ENCODE data around the gene SLIT3.

SLIT3 gene

DNA sequence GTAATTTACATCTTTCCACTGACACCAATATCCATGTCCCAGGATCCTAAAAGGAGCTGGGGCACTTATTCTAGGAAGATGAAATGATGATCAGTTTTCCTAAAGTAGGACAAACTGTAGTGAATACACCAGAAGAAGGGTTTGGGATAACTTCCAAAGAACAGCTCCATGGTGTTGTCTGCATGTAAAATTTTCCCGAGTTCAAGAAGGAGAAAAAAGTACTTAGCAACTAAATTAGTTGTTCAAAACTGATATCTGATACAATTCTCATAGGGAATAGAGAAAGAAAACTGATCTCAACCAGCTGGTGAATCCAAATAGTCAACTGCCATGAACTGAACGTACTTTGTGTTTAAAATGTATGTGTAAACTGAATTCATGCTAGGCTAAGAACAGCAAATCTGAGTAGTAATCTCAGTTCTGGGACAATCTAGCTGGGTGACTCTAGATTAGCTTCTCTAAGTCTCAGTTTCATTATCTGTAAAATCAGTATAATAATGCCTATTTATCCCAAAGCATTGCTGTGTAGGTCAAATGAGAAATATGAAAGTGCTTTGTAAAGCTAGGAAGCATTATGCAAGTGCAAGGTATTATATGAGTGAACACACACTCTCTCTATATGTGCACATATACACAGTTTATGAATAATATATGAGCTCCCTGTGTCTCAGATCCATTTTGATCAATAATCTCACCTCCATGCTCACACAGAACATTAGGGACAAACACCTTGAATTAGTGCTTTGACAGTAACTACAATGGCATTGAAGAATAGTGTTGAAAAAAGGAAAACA, 357.7 kb downstream of the SLIT3 start:
- no peak for DNase-seq (ENCODE audit: extremely low read depth in 1 of 2, low read depth in 1 of 2)

GRCh38 chr5:168941901-168942300, 359.0 kb downstream of the SLIT3 start:
- DNase-seq (ENCODE audit: extremely low read depth in 1 of 2, low read depth in 1 of 2), result no peak

DNA sequence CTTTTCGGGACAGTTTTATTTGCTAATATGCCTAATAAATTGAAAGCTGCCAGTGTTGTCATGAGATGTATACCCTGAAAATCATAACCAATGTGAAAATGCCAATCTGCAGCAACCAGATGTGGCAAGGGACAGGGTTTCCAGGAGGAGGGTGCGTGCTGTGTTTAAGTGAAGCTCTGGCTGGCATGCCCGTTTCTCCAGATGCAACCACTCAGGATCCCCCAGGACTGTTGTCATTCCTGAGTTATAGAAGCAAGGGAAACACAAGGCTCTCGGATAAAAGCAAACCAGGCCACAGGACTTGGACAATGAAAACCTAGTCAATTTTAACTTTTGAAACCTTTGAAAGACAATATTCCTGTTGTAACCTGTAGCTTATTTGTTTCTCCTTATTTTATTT, 360.2 kb downstream of the SLIT3 start:
- DNase-seq (ENCODE audit: extremely low read depth in 1 of 2, low read depth in 1 of 2), result no peak

DNA sequence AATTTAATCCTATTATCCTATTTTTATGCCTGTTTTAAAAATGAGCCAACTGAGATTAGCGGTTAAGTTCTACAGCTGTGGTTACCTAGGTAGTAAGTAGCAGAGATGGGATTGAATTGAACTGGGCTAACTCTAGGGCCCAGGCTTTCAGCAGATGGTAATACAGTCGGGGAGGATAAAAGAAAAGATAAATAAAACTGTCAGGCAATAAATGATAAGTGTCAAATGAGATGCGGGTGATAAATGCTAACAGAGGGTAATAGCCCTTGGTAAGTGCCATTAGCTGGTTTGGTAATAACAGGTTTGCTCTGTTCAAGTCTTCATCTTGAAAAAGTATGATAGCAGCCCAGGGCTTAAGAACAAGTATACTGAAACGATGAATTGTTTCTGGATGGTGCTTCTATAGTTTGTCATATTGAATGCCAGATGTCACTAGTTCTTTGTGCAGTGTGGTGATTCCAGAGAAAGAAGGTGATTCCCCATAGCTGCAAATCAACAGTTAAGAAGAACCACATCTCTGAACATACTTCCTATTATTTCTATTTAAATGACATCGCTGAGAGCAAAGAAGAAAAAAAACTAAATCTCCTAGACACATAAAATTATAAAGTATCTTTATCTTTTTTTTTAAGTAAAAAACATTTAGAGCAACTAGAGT, 360.9 kb downstream of the SLIT3 start:
- DNase-seq (ENCODE audit: extremely low read depth in 1 of 2, low read depth in 1 of 2), result no peak

GRCh38 chr5:168939156-168939800, 361.7 kb downstream of the SLIT3 start:
- DNase-seq (ENCODE audit: extremely low read depth in 1 of 2, low read depth in 1 of 2), result no peak

GRCh38 chr5:168936511-168936910, 364.4 kb downstream of the SLIT3 start:
- no peak for DNase-seq (ENCODE audit: extremely low read depth in 1 of 2, low read depth in 1 of 2)

DNA sequence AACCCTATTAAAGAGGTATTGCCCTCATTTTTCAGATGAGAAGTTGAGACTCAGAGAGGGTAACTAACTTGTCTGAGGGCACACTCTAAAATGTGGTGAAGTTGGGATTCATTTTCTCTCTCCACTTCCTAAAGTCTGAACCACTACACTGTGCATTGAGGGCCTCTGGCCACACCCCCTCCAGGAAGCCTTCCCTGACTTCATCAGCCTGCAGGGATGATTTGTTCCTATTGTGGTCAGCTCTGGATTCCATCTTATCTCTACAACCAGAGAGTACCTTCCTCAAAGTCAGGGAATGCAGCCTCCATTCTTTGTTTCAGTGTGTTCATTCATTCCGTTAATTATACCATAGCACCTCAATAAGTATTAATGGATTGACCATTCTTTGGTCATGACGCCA, 365.8 kb downstream of the SLIT3 start:
- DNase-seq (ENCODE audit: extremely low read depth in 1 of 2, low read depth in 1 of 2), result no peak

DNA sequence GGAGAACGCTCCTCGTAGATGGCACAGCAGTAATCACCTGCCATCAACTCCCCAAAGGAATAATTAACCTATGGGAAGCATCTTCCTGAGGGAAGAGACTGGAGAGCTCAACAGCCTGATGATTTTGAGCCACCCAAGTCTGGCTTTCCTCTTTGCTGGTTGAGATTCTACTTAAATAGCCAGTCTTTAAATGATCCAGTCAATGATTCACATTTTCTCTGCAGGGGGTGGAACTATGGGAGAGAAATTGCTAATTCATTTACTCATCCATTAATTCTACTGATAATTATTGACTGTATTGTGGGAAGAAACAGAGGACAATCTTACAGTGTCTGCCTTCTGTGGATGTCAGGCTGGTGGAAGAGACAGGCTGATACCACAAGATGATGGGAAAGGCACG, 366.8 kb downstream of the SLIT3 start:
- DNase-seq (ENCODE audit: extremely low read depth in 1 of 2, low read depth in 1 of 2), result no peak

- DNase-seq (ENCODE audit: extremely low read depth in 1 of 2, low read depth in 1 of 2), result no peak
Measured at GRCh38 chr5:168932400-168933189, 368.3 kb downstream of the SLIT3 start.

- DNase-seq (ENCODE audit: extremely low read depth in 1 of 2, low read depth in 1 of 2), result no peak
Measured at GRCh38 chr5:168931638-168932345, 369.1 kb downstream of the SLIT3 start.

GRCh38 chr5:168929656-168930055, 371.3 kb downstream of the SLIT3 start:
- DNase-seq (ENCODE audit: extremely low read depth in 1 of 2, low read depth in 1 of 2), result no peak

- DNase-seq (ENCODE audit: extremely low read depth in 1 of 2, low read depth in 1 of 2), result no peak
Measured at GRCh38 chr5:168925160-168925559, 375.8 kb downstream of the SLIT3 start.

DNA sequence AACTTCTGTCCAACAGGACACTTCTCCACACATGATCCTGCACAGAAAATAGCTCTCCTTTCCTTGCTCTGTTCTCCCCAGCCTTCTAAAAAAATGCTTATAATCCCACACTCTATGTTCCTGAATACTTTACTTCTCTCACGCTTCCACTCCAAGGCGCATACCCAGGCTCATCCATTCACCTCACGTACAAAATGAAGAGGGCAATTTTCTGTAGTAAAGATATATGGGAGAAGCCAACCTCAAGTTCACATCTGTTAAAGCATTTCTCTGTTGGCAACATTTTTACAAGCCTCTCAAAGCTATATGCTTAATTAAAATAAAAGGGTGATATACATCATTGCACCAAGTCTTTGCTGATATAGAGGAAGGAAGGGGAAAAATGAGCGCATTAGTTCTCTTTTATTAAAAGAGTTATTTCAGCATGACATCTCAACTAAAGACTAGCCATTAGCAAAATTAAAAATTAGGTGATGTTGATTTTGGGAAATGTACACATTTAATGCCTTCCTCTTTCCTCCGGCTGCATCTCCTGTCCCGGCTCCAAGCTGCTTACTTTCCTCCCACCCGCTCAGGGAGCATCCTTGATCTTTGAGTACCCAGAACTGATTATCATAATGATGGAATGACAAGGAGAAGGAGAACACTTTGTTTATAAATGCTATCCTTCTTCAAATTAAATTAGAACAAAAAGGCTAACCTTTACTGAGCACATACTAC, 379.6 kb downstream of the SLIT3 start:
- no peak for DNase-seq (ENCODE audit: extremely low read depth in 1 of 2, low read depth in 1 of 2)

DNA sequence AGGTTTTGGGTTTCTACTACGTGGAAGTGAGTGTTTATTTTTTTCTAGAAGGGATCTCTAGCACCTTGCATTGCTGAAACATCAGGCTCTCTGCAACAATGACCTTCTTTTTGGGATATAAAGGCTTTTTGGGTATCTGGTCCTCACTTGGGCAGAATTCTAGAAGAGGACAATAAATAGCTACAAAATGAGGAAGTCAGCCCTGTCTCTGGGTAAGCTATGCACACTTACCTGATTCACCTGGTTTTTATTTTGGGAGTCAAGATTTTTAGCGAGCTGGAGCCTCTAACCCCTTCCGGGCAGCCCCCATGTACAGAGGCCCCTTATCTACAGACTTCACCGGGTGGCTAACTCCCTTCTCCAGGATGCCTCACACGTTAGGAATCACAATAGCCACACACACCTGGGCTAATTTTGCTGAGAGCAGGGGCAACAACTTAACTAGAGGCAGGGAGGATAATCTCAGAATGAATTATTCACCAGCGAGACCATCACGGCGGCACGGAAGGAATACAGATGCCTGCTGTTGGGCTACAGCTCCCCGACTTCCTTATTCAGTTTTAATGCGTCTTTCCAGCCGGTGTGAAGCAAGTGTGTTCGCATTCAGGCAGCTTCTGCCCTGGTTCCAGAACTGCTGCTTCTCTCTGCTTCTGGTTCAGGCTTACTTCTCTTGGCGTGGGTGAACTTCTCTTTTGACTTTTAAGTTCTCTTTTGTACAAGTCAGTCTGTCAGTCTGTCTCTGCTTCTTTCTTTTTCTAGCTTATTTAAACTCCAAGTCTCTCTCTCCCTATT, 380.7 kb downstream of the SLIT3 start:
- no peak for DNase-seq (ENCODE audit: extremely low read depth in 1 of 2, low read depth in 1 of 2)

DNA sequence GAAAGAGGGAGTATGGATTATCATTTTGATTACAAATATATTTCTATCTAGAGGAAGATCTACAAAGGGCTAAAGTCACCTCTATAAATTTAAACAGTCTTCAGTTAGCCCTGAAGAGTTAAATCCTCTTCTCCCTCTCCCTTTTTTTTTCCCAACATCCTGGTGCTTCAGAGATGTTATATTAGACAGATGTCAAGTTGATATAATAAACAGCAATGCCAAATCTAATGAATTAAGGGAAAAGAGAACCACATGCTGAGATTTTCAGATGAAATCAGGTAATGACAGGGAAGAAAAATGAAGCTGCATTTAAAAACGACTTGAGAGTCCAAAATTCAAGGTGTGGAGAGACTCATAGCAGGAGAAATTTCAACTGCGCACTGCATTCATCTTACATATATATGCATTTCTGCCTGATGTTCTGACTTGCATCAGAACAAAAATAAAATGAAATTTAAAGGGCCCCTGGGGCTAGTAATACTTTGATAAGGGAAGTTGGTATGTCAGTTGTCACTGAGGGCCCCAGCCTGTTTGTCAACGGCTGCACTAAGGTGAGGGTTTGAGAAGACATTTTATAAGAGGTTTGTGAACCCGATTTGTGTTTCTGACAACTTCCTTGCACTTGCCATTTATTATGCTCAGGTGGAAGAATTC, 382.9 kb downstream of the SLIT3 start:
- DNase-seq (ENCODE audit: extremely low read depth in 1 of 2, low read depth in 1 of 2), result no peak

- no peak for DNase-seq (ENCODE audit: extremely low read depth in 1 of 2, low read depth in 1 of 2)
Measured at GRCh38 chr5:168916852-168917251, 384.1 kb downstream of the SLIT3 start.

DNA sequence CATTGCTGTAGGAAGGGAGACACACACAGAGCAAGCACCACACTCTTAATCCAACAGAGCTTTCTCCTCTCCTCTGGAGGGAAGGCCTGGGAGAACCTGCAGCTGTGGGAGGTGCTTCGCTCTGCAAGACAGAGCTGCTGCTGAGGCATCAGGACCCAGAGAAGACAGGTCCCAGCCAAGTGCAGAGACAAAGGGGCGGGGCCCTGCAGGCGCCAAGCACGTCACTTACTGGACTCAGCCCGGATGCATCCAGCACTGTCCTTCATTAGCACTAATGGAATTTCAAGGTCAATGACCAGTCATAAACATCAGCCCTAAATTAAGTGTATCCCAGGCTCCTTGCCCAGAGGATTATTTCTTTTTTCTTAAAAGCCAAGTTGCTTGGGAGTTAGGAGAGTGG, 384.7 kb downstream of the SLIT3 start:
- no peak for DNase-seq (ENCODE audit: extremely low read depth in 1 of 2, low read depth in 1 of 2)

GRCh38 chr5:168914491-168914890, 386.4 kb downstream of the SLIT3 start:
- no peak for DNase-seq (ENCODE audit: extremely low read depth in 1 of 2, low read depth in 1 of 2)

GRCh38 chr5:168910874-168911273, 390.1 kb downstream of the SLIT3 start:
- no peak for DNase-seq (ENCODE audit: extremely low read depth in 1 of 2, low read depth in 1 of 2)
